ENCODE data around the gene FRMD4B.

The FRMD4B gene

GRCh38 chr3:69166446-69166845 is 219.4 kb downstream of the FRMD4B start:
- DNase-seq, result no peak

- DNase-seq, result no peak
Observed at GRCh38 chr3:69165744-69166143, 220.1 kb downstream of the FRMD4B start.

DNA sequence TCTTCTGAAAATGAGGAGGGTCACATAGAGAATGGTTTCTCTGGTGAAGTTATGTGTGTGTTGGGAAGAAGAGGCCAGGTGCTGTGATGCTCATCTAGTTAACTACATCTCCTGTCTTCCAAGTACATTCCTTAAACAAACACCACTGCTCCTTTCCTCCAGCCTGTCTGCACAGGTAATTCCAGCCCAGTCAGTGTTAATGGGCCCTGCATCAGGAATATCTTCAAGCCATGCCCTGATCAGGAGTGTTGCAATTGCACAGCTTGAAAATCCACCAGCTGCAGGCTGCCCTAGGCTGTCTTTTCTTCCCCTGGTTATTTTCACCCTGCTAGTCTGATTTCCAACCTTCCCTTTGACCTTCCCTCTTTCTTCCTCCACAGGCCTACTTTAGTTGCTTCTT is 221.6 kb downstream of the FRMD4B start:
- DNase-seq, result no peak

DNA sequence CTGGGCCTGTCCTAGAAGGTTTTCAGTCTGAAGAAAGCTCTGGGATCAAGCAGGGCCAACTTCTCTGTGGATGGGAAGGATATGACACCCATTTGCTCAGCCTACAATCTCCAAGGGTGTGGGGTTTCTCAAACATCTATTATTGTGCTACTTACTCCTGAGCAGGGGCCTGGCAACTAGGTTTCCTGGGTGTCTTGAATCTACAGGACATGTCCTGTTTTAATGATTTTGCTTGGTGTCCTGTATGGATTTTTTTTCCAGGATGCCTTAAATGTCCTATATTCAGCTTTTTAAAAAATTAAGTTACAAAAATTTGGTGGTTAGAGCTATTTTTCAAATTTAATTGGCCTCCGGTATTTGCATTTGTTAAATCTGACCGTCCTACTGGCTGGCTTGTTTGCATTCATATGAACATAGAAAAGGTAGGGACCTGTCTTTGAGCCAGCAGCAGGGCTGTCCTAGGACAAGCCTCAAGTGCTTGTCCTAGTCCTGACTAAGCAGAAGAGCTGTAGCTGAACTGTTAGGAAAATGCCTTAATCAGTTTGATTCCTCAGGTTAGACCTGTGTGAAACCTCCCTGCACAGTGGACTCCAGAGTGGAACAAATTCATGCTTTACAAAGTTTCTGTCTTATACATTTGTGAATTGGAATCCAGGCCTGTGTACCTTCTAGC is 223.4 kb downstream of the FRMD4B start:
- no peak for DNase-seq

- peak; percentile 6 to 47 for DNase-seq
Observed at GRCh38 chr3:69161587-69162307, 224.1 kb downstream of the FRMD4B start.

DNA sequence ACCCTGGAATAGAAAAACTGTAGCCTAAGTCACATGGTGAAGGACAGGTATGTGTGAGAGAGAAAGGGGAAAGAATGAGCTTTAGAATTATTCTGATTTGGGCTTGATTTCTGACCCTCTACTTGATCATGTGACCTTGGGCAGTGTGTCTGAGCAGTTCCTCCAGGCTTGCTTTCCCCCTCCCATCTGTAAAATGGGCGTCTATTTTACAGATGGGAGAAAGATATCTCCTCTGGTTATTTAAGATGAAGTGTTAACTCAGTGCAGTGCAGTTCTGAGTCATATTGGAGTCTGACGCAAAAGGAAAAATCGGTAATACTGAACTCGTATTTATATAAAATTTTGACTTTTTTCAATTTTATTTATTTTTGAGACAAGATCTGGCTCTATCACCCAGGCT is 225.4 kb downstream of the FRMD4B start:
- no peak for DNase-seq

DNA sequence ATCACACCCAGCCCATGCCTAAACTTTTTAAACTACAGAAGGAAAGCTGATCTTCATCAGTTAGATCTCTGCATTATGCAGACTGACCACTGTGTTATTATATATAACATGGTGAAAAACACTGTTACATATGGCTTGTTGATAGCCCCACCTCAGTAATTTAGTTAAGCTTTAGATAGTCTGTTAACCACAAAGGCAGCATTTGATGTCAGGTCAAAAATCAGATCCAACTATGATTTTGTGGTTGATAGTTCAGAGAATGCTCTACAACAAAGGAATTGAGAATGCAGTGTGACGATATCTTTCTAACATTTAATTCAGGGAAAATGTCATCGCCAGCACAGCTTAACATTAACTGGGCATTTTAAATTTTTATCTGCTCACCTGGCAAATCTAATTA is 225.8 kb downstream of the FRMD4B start:
- no peak for DNase-seq

DNA sequence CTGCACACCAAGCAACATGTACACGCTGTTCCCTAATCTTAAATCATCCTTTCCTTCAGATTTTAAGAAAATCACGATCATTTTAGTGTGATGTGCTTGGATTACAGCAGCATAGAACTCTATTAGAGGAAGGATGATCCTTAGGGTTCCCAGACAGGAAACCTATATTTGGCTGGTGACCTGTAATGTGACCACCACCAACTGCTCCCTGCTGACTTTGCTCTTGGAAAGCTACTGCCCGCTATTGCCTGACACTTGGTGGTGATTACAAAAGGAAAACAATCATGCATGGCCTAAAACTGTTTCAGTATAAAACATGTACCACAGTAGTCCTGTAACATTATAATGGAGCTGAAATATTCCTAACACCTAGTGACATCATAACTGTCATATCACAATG is 236.3 kb downstream of the FRMD4B start:
- no peak for DNase-seq

DNA sequence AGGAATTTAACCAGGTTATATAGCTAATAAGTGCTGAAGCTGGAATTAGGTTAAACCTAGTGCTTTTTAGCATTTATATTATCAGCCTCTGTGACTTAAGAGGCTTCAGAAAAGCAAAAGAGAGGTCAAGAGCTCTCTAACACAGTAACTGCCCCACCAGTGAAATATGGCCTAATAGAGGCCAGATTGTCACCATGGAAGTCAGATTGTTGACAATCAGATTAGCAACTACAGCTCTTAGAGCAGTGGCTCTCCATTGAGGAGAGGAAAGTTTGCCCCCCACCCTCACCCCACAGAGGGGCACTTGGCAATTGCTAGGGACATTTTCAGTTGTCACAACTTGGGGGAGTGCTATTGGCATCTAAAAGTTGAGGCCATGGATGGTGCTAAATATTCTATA is 240.2 kb downstream of the FRMD4B start:
- DNase-seq, result no peak

- peak in 1 of 2 experiments; percentile 45 for DNase-seq
Observed at GRCh38 chr3:69144631-69145245, 241.2 kb downstream of the FRMD4B start.

DNA sequence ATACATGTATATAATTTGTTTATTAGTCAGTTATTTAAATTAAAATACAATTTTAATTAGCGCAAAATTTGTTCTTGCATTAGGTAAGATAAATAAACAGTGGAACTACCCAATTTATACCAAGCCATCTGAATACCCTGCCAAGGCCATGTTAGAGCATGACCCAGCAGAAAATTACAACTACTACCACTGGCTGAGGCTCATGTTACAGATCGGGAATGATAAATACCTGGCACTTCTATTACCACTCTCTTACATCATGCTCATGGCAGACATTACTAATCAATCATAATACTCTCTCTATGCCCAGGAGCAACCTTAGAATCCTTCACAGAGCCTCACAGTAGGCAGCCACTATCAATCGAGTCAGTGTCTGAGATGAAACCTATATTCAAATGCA is 242.3 kb downstream of the FRMD4B start:
- peak; percentile 25 to 27 for DNase-seq

GRCh38 chr3:69142797-69143454 is 243.0 kb downstream of the FRMD4B start:
- DNase-seq, result no peak

DNA sequence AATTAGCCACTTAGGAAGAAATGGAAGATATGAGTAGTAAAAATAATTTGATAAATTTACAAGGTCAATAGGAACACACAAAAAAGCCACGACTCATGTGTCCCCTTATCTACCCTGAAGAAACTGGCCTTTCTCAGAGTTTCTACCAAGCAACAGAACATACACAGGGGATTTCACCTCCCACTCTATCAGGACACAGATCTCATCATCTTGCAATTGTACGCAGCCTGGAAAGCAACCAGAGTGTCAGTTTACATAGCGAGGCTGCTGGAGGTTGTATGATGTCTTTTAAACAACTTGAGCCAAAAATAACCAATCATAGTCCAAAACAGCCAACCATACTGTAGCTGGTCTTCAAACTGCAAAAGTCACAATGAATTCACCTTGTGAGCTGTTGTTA is 243.8 kb downstream of the FRMD4B start:
- no peak for DNase-seq

DNA sequence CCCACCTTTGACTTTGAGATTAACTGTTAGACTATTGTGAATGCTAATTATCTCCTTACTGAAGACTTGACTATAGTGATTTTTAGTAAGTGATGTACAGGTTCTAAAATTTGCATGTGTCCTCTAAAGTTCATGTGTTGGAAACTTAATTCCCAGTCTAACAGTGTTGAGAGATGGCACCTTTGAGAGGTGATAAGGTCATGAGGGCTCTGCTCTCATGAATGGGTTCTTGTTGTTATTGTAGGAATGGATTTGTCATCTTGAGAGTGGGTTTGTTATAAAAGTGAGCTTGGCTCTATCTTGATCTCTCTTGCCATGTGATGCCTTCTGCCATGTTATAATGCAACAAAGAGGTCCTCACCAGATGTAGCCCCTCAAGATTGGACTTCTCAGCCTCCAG is 244.6 kb downstream of the FRMD4B start:
- DNase-seq, result no peak

DNA sequence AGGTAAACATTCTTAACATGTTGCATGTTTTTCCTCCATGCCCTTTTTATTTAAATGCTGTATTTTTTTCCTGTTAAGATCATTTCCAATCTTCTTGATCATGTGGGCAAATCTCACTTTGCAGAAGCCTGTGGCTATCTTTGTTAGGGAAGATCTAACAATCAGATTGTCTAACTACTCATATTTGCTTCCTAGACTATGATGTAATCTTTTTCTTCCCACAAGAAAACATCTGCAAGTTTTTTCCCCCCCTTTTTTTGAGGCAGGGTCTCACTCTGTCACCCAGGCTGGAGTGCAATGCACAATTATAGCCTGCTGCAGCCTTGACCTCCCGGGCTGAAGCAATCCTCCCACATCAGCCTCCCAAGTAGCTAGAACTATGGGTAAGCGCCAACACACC is 248.5 kb downstream of the FRMD4B start:
- no peak for DNase-seq

DNA sequence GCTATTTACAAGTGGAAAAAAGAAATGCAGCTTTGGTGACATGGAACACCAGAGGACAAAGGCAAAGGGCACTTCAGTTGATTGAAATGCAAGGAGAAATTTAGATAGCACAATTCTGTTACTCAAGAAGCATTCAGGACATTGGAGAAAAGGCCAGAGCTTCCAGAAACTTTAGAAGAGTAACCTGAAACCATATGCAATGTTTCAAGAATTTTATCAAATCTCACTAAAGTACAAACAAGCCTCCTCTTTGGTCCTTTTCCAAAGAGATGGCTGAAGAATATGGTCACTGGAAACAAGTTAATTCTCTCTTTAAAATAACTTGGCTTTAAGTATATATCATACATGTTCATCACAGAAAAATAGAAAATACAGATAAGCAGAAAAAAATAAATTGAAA is 248.9 kb downstream of the FRMD4B start:
- DNase-seq, result no peak

GRCh38 chr3:69130689-69131088 is 255.2 kb downstream of the FRMD4B start:
- no peak for DNase-seq

GRCh38 chr3:69129531-69129930 is 256.4 kb downstream of the FRMD4B start:
- DNase-seq, result no peak

DNA sequence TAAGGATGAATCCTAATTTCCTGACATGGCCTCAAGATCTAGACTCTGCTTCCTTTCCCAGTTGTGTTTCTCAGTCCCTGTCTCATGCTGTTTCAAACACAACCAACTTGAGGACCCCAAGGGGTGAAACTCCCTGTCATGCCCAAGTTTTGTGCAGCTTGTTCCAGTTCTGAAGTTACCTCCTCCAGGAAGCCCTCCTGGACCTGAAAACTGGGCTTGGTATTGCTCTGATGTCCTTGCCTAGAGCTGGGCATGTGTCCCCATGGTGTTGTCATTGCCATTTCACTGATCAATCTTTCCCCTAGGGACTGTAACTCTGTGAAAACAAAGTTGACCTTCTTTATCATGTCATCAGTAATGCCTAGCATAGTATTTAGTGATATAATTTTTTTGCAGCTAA is 257.4 kb downstream of the FRMD4B start:
- DNase-seq, result no peak

GRCh38 chr3:69126999-69127398 is 258.9 kb downstream of the FRMD4B start:
- no peak for DNase-seq

GRCh38 chr3:69126216-69126615 is 259.7 kb downstream of the FRMD4B start:
- DNase-seq, result no peak

DNA sequence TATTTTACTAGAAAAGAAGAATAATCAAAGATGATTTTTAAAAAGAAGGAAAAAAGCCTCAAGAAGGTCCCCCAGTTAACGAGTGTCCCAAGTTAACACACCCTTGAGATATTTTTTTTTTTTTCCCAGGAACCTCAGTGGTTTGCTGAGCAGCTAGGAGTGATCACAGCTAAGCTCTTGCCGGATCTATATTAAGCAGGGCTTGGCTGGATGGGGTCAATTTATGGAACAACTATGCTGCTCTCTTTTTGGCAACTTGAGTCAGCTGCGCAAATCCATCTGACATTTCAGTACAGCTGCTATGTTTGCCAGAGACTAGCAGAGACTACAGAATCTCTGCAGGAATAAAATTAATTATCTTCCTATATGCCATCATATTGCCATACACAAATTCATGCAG is 263.5 kb downstream of the FRMD4B start, which contains the start of gene LMOD3:
LMOD3 (minus strand) TSS at position 193 of the 400 bp plus-strand sequence. CDS start 209 bp downstream, outside the sequence.
- DNase-seq, result no peak

DNA sequence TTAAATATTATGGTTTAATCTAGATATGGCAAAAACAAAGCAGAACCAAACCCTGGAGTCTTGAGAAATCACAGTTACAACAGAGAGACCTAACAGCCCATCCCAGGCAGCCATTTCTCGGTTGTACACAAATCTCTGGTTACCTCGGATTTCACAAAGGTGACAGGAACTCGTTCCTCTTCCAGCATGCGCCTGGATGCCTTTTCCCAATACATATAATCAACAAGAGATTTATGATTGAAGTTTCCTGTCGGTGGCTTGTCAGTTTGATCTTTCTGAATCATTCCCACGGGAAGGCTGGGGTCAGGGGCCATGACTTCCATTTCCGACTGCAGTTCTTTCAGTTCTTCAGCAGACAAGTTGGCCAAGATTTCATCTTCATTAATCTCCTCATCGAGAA is 263.9 kb downstream of the FRMD4B start:
- DNase-seq, result no peak

GRCh38 chr3:69121513-69121912 is 264.4 kb downstream of the FRMD4B start:
- no peak for DNase-seq
